HepG2 (cell line): ENCODE measurements around the gene ERICH6. TPM values are rescaled to one million over a fixed set of nuclear protein-coding genes. Genes with fewer than 3 reads are reported as not detected.
A peak's percentile ranks its signal among the peaks of the same experiment; 100 is the strongest.

Experiments used
- ELF1 ChIP-seq: sonication (generic); formaldehyde crosslinking; IDR thresholded peaks from 2 replicates; pipeline ENCODE4 v1.4.0; 2020; ENCODE audit warnings: missing genetic modification reagents
- FOXA3 ChIP-seq: IDR thresholded peaks from 2 replicates; pipeline ENCODE4 v1.6.1; 2016; ENCODE audit warnings: missing genetic modification reagents, missing compliant biosample characterization
- MTA3 ChIP-seq: sonication (generic); formaldehyde crosslinking; IDR thresholded peaks from 2 replicates; pipeline ENCODE4 v1.4.0; 2020; ENCODE audit warnings: missing genetic modification reagents
- PAF1 ChIP-seq: IDR thresholded peaks from 2 replicates; pipeline ENCODE4 v1.6.1; 2016; ENCODE audit warnings: missing genetic modification reagents, missing compliant biosample characterization
- PHF21A ChIP-seq: sonication (generic); formaldehyde crosslinking; IDR thresholded peaks from 2 replicates; pipeline ENCODE4 v1.5.0; 2020; ENCODE audit warnings: mild to moderate bottlenecking, missing genetic modification reagents
- PPARG ChIP-seq: conservative IDR thresholded peaks from 2 replicates; pipeline ENCODE4 v1.6.1; 2016; ENCODE audit warnings: missing biosample characterization, missing genetic modification reagents
- RARA ChIP-seq: IDR thresholded peaks from 2 replicates; pipeline ENCODE4 v1.6.1; 2016; ENCODE audit warnings: missing genetic modification reagents, missing compliant biosample characterization
- RFX3 ChIP-seq: IDR thresholded peaks from 2 replicates; pipeline ENCODE4 v1.6.1; 2016; ENCODE audit warnings: missing biosample characterization, missing genetic modification reagents
- SNAPC2 ChIP-seq: sonication (generic); formaldehyde crosslinking; IDR thresholded peaks from 2 replicates; pipeline ENCODE4 v1.8.1; 2022; ENCODE audit warnings: mild to moderate bottlenecking, missing genetic modification reagents
- TAF1 ChIP-seq: sonication (generic); formaldehyde crosslinking; IDR thresholded peaks from 2 replicates; pipeline ENCODE4 v1.4.0; 2020; ENCODE audit warnings: missing genetic modification reagents
- TOPORS ChIP-seq: sonication (generic); formaldehyde crosslinking; IDR thresholded peaks from 2 replicates; pipeline ENCODE4 v1.8.0; 2023; ENCODE audit warnings: mild to moderate bottlenecking, missing genetic modification reagents
- ZFP41 ChIP-seq: sonication (generic); formaldehyde crosslinking; IDR thresholded peaks from 2 replicates; pipeline ENCODE4 v1.4.0; 2020; ENCODE audit warnings: mild to moderate bottlenecking, missing genetic modification reagents, borderline replicate concordance
- ZNF564 ChIP-seq: sonication (generic); formaldehyde crosslinking; IDR thresholded peaks from 2 replicates; pipeline ENCODE4 v1.8.1; 2023; ENCODE audit warnings: mild to moderate bottlenecking, missing genetic modification reagents
- ZNF839 ChIP-seq: sonication (generic); formaldehyde crosslinking; IDR thresholded peaks from 2 replicates; pipeline ENCODE4 v1.4.0; 2020; ENCODE audit warnings: missing genetic modification reagents, mild to moderate bottlenecking, borderline replicate concordance
- polyA plus RNA-seq, 8 experiments: library from polyadenylated mRNA; depleted of rRNA in 3 of 8; stranded (reverse) in 7 of 8; unstranded in 1 of 8; fragments of >200 nt; fragmentation: Illumina TruSeq in 4 of 8; extraction: Trizol in 4 of 8; gene quantifications; 2 replicates each; pipeline versions ENCODE4 v1.2.1 to v1.2.3, GENCODE V29; 2011 to 2016; ENCODE audit warnings: low read depth in 4 of 8, missing spikeins in 1 of 8, mixed read lengths in 1 of 8; ENCODE audit not compliant: insufficient read depth in 1 of 8
- total RNA-seq, 5 experiments: library from RNA; depleted of rRNA; stranded (reverse); fragments of >200 nt; fragmentation: Illumina TruSeq; extraction: Trizol; gene quantifications; 2 replicates each; pipeline ENCODE4 v1.2.3, GENCODE V29; 2016; ENCODE audit warnings: low read depth in 1 of 5
- TF ChIP-seq, protein P1 (sequence below): sonication (generic); formaldehyde crosslinking; IDR thresholded peaks from 2 replicates; pipeline ENCODE4 v1.8.0; 2022; ENCODE audit warnings: mild to moderate bottlenecking, missing genetic modification reagents; ENCODE audit not compliant: insufficient replicate concordance
- TF ChIP-seq, protein P2 (sequence below): sonication (generic); formaldehyde crosslinking; IDR thresholded peaks from 2 replicates; pipeline ENCODE4 v1.5.1; 2020; ENCODE audit warnings: missing genetic modification reagents, mild to moderate bottlenecking, borderline replicate concordance
- TF ChIP-seq, protein P3 (sequence below): sonication (generic); formaldehyde crosslinking; IDR thresholded peaks from 2 replicates; pipeline ENCODE4 v1.4.0; 2020; ENCODE audit warnings: missing genetic modification reagents, low read depth, mild to moderate bottlenecking, borderline replicate concordance
- TF ChIP-seq, protein P4 (sequence below): IDR thresholded peaks from 2 replicates; pipeline ENCODE4 v1.6.1; 2012; ENCODE audit warnings: low read length, improper control_type of control experiment
- TF ChIP-seq, protein P5 (sequence below): sonication (generic); formaldehyde crosslinking; IDR thresholded peaks from 2 replicates; pipeline ENCODE4 v1.8.0; 2022; ENCODE audit warnings: missing genetic modification reagents, low read depth, mild to moderate bottlenecking, borderline replicate concordance

ERICH6 gene
- total and polyA plus RNA-seq, 2 of the 13 experiments (the other 11 are each of a cell fraction or from before 2014, with no cell fraction given), result 0.03 TPM; not detected in 1

DNA sequence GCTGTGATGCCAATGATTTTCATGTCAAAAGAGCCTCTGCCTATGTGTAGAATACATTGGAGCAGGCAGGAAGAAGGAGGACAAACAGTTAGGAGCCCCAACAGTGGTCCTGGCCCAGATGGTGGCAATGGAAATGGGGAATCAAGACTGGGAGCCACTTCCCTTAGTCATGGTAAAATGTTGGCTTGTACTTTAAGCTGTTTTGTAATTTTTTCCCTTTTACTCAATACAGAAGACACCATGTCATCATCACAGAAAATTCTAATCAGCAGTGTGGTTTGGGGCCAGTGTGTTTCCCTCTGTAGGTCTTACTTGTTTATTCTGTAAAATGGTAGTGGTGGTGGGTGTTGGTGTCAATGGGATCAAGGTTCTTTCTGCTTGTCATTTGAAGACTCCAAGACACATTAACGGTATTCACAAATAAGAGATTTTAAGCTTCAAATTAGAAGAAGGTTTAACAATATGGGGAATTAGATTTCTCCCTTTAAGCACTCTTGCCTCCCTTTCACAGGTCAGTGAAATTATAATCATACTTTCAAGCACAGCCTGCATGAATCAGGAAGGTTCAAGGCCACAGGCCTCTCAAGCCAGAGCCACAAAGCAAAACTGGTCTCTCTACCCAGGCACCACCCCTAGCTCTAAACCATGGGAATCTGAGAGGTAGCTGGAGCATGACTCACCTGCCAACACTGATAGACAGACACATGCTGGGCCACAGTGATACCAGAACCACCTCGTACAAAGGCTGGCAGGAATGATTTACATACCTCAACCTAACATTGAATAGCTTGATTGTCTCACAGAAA, 34.4 kb upstream of the ERICH6 start (continued):
- TF ChIP-seq, protein P1, sequence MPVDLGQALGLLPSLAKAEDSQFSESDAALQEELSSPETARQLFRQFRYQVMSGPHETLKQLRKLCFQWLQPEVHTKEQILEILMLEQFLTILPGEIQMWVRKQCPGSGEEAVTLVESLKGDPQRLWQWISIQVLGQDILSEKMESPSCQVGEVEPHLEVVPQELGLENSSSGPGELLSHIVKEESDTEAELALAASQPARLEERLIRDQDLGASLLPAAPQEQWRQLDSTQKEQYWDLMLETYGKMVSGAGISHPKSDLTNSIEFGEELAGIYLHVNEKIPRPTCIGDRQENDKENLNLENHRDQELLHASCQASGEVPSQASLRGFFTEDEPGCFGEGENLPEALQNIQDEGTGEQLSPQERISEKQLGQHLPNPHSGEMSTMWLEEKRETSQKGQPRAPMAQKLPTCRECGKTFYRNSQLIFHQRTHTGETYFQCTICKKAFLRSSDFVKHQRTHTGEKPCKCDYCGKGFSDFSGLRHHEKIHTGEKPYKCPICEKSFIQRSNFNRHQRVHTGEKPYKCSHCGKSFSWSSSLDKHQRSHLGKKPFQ, result peak; percentile 46
- TF ChIP-seq ZFP41, result no peak
- no peak for TF ChIP-seq ZNF564 (CRISPR knock-in tag)
- TF ChIP-seq TAF1 (CRISPR knock-in tag), result peak; percentile 18; the same call in 1 of the 2 replicates
- TF ChIP-seq RFX3, result no peak
- TF ChIP-seq TOPORS (CRISPR knock-in tag), result no peak
- TF ChIP-seq FOXA3, result no peak; the same call in 1 of the 2 replicates
- TF ChIP-seq PPARG, result peak; percentile 55; the same call in 1 of the 2 replicates
- TF ChIP-seq PAF1, result no peak
- TF ChIP-seq, protein P2, sequence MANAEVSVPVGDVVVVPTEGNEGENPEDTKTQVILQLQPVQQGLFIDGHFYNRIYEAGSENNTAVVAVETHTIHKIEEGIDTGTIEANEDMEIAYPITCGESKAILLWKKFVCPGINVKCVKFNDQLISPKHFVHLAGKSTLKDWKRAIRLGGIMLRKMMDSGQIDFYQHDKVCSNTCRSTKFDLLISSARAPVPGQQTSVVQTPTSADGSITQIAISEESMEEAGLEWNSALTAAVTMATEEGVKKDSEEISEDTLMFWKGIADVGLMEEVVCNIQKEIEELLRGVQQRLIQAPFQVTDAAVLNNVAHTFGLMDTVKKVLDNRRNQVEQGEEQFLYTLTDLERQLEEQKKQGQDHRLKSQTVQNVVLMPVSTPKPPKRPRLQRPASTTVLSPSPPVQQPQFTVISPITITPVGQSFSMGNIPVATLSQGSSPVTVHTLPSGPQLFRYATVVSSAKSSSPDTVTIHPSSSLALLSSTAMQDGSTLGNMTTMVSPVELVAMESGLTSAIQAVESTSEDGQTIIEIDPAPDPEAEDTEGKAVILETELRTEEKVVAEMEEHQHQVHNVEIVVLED (CRISPR knock-in tag), result no peak
- TF ChIP-seq, protein P3, sequence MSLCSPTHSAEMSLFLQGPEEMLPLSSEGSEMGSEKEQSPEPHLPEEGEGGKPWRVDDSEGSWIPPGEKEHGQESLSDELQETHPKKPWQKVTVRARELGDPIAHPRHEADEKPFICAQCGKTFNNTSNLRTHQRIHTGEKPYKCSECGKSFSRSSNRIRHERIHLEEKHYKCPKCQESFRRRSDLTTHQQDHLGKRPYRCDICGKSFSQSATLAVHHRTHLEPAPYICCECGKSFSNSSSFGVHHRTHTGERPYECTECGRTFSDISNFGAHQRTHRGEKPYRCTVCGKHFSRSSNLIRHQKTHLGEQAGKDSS (CRISPR knock-in tag), result 0 out of 2 replicates have a peak, but pooled peaks have one; percentile 26
- TF ChIP-seq SNAPC2 (CRISPR knock-in tag), result 0 out of 2 replicates have a peak, but pooled peaks have one; percentile 30
- no peak for TF ChIP-seq PHF21A (CRISPR knock-in tag)
- no peak for TF ChIP-seq ELF1
- TF ChIP-seq, protein P4, sequence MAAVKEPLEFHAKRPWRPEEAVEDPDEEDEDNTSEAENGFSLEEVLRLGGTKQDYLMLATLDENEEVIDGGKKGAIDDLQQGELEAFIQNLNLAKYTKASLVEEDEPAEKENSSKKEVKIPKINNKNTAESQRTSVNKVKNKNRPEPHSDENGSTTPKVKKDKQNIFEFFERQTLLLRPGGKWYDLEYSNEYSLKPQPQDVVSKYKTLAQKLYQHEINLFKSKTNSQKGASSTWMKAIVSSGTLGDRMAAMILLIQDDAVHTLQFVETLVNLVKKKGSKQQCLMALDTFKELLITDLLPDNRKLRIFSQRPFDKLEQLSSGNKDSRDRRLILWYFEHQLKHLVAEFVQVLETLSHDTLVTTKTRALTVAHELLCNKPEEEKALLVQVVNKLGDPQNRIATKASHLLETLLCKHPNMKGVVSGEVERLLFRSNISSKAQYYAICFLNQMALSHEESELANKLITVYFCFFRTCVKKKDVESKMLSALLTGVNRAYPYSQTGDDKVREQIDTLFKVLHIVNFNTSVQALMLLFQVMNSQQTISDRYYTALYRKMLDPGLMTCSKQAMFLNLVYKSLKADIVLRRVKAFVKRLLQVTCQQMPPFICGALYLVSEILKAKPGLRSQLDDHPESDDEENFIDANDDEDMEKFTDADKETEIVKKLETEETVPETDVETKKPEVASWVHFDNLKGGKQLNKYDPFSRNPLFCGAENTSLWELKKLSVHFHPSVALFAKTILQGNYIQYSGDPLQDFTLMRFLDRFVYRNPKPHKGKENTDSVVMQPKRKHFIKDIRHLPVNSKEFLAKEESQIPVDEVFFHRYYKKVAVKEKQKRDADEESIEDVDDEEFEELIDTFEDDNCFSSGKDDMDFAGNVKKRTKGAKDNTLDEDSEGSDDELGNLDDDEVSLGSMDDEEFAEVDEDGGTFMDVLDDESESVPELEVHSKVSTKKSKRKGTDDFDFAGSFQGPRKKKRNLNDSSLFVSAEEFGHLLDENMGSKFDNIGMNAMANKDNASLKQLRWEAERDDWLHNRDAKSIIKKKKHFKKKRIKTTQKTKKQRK, result no peak
- TF ChIP-seq, protein P5, sequence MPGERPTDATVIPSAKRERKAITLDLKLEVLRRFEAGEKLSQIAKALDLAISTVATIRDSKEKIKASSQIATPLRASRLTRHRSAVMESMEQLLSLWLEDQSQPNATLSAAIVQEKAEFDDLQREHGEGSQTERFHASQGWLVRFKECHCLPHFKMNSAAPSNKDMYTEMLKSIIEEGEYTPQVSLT (CRISPR knock-in tag), result no peak
- TF ChIP-seq ZNF839, result no peak
- peak; percentile 82 for TF ChIP-seq RARA (CRISPR knock-in tag)
- TF ChIP-seq MTA3 (CRISPR knock-in tag), result no peak
